K562 (cell line): ENCODE data around the gene CEP295NL. TPM values are rescaled to one million over a fixed set of nuclear protein-coding genes. Genes with fewer than 3 reads are reported as not detected.

ENCODE experiments used
- ATAC-seq: fragments of 200-7000 bp; cut with Tn5 transposase; 3 replicates; pipeline ENCODE4 v1.9.1; 2020; ENCODE audit warnings: moderate library complexity
- BruUV-seq: library from RNA; stranded (reverse); fragments of 400-500 nt; replicated peaks from 2 replicates; lab custom pipeline; 2021; lab: Mats Ljungman, UMichigan
- CTCF ChIA-PET: fragments of 300-600 bp; formaldehyde crosslinking; extraction: SDS; loops from one replicate; lab custom pipeline; 2021; ENCODE audit warnings: low intra/inter-chr PET ratio; lab: Yijun Ruan, JAX
- POLR2A ChIA-PET: fragments of 300-600, 350-650 bp; sonication (Branson Sonifier 250); formaldehyde crosslinking; extraction: SDS; loops from one replicate; lab custom pipeline; 2021; ENCODE audit warnings: antibody characterized with exemption, inconsistent platforms; lab: Yijun Ruan, JAX
- DNase-seq, 4 experiments: peaks; one replicate each; pipeline versions ENCODE4 v3.0.0 to v3.0.0-alpha.2; 2011 to 2018; ENCODE audit warnings: low spot score in 3 of 4, mixed read lengths in 3 of 4; ENCODE audit errors: extremely low read depth in 1 of 4
- FAIRE-seq: peaks from 2 replicates; lab custom pipeline; 2011; peaks lifted over from hg19 to GRCh38; lab: Jason Lieb, UNC
- H2AFZ ChIP-seq: 2 replicates; pipeline ENCODE4 v1.6.0; 2011; ENCODE audit warnings: low read depth, low read length, control low read depth, inconsistent platforms
- H3K27ac ChIP-seq: fragments of 200-600 bp; 3 replicates; pipeline ENCODE4 v1.8.0; 2011; ENCODE audit warnings: low read depth, mild to moderate bottlenecking, control low read depth, inconsistent platforms, low read length, moderate library complexity, mixed read lengths; ENCODE audit errors: extremely low read depth
- H3K27me3 ChIP-seq, 2 experiments: fragments of 300-600 bp in 1 of 2; 2 replicates in 1 of 2; 3 replicates in 1 of 2; pipeline versions ENCODE4 v1.6.0 to v1.8.0; 2011; ENCODE audit warnings: inconsistent platforms in 2 of 2, low read length in 2 of 2, mild to moderate bottlenecking in 1 of 2, mixed read lengths in 1 of 2, moderate library complexity in 1 of 2; ENCODE audit not compliant: control insufficient read depth in 2 of 2, insufficient read depth in 2 of 2
- H3K36me3 ChIP-seq: fragments of 300-600 bp; 3 replicates; pipeline ENCODE4 v1.8.0; 2011; ENCODE audit warnings: mild to moderate bottlenecking, low read length, inconsistent platforms; ENCODE audit not compliant: control insufficient read depth, insufficient read depth
- H3K4me1 ChIP-seq, 2 experiments: fragments of 200-600 bp in 1 of 2; replicated peaks in 1 of 2; 2 replicates in 1 of 2; 3 replicates in 1 of 2; pipeline versions ENCODE4 v1.5.1 to v1.8.0; 2011; ENCODE audit warnings: inconsistent platforms in 2 of 2, low read length in 2 of 2, mild to moderate bottlenecking in 1 of 2, mixed read lengths in 1 of 2, moderate library complexity in 1 of 2; ENCODE audit not compliant: control insufficient read depth in 2 of 2, insufficient read depth in 2 of 2
- H3K4me2 ChIP-seq: 2 replicates; pipeline ENCODE4 v1.6.1; 2011; ENCODE audit warnings: low read length, control low read depth, inconsistent platforms, mixed read lengths; ENCODE audit not compliant: insufficient read depth
- H3K4me3 ChIP-seq: fragments of 200-600 bp; sonication (generic), shearing (Covaris generic); 2 replicates; pipeline ENCODE4 v1.5.1; 2016; ENCODE audit warnings: control low read depth, inconsistent platforms
- H3K79me2 ChIP-seq: fragments of 200-600 bp; 3 replicates; pipeline ENCODE4 v1.8.0; 2011; ENCODE audit warnings: low read length, inconsistent platforms; ENCODE audit not compliant: control insufficient read depth, insufficient read depth
- H3K9ac ChIP-seq, 2 experiments: 2 replicates each; pipeline versions ENCODE4 v1.6.0 to v1.6.1; 2011; ENCODE audit warnings: low read depth in 2 of 2, low read length in 2 of 2, control low read depth in 1 of 2, inconsistent platforms in 1 of 2, mild to moderate bottlenecking in 1 of 2, mixed read lengths in 1 of 2; ENCODE audit not compliant: insufficient read depth in 1 of 2
- H3K9me1 ChIP-seq: one replicate; pipeline ENCODE4 v1.6.0; 2011; ENCODE audit warnings: inconsistent platforms, mild to moderate bottlenecking, low read length, moderate library complexity; ENCODE audit not compliant: control insufficient read depth, insufficient read depth
- H3K9me3 ChIP-seq: replicated peaks from 2 replicates; pipeline ENCODE4 v1.5.1; 2011; ENCODE audit warnings: low read depth, low read length, inconsistent platforms; ENCODE audit not compliant: control insufficient read depth, insufficient read depth
- H4K20me1 ChIP-seq: replicated peaks from 2 replicates; pipeline ENCODE4 v1.6.1; 2011; ENCODE audit warnings: low read length, inconsistent platforms, mixed read lengths; ENCODE audit not compliant: control insufficient read depth, insufficient read depth
- CHD2 ChIP-seq: IDR thresholded peaks from 2 replicates; pipeline ENCODE4 v1.6.1; 2011; ENCODE audit warnings: low read depth, low read length
- CTCF ChIP-seq, 3 experiments: IDR thresholded peaks in 2 of 3; conservative IDR thresholded peaks in 1 of 3; 2 replicates each; pipeline ENCODE4 v1.5.1; 2011 to 2012; ENCODE audit warnings: low read length in 3 of 3, mild to moderate bottlenecking in 3 of 3, control low read depth in 2 of 3, improper control_type of control experiment in 1 of 3, inconsistent platforms in 1 of 3, low read depth in 1 of 3, mixed read lengths in 1 of 3, moderate library complexity in 1 of 3; ENCODE audit not compliant: insufficient read depth in 2 of 3
- EHMT2 ChIP-seq: fragments of 450-650 bp; IDR thresholded peaks from 2 replicates; pipeline ENCODE4 v1.6.1; 2018; ENCODE audit warnings: antibody characterized with exemption
- JUND ChIP-seq, 2 experiments: IDR thresholded peaks; 2 replicates in 1 of 2; 3 replicates in 1 of 2; pipeline ENCODE4 v1.6.1; 2011; ENCODE audit warnings: borderline replicate concordance in 2 of 2, low read depth in 2 of 2, low read length in 2 of 2, improper control_type of control experiment in 1 of 2, missing biosample characterization in 1 of 2, missing genetic modification characterization in 1 of 2, missing genetic modification reagents in 1 of 2
- KAT8 ChIP-seq: fragments of 450-650 bp; IDR thresholded peaks from 2 replicates; pipeline ENCODE4 v1.6.1; 2016; ENCODE audit warnings: low read depth, mild to moderate bottlenecking
- MTA3 ChIP-seq: fragments of 450-650 bp; formaldehyde crosslinking; IDR thresholded peaks from 2 replicates; pipeline ENCODE4 v1.6.1; 2017; ENCODE audit warnings: mild to moderate bottlenecking, borderline replicate concordance
- POLR2AphosphoS5 ChIP-seq: IDR thresholded peaks from 2 replicates; pipeline ENCODE4 v1.6.1; 2011; ENCODE audit warnings: mild to moderate bottlenecking, low read depth, low read length, moderate library complexity; ENCODE audit not compliant: control insufficient read depth, insufficient read depth
- PTBP1 ChIP-seq: fragments of 200-400 bp; formaldehyde crosslinking; IDR thresholded peaks from 2 replicates; pipeline ENCODE4 v1.6.1; 2017; ENCODE audit warnings: low read depth, low read length
- RB1 ChIP-seq: fragments of 450-650 bp; IDR thresholded peaks from 2 replicates; pipeline ENCODE4 v1.6.1; 2017; ENCODE audit warnings: low read depth, mild to moderate bottlenecking
- RCOR1 ChIP-seq, 2 experiments: IDR thresholded peaks; 2 replicates each; pipeline ENCODE4 v1.6.1; 2012; ENCODE audit warnings: low read depth in 2 of 2, low read length in 2 of 2, borderline replicate concordance in 1 of 2, improper control_type of control experiment in 1 of 2
- SETDB1 ChIP-seq: IDR thresholded peaks from one replicate; pipeline ENCODE4 v1.6.1; 2012; ENCODE audit warnings: low read length, control low read depth, inconsistent platforms
- SMAD1 ChIP-seq: fragments of 150-350 bp; IDR thresholded peaks from 2 replicates; pipeline ENCODE4 v1.6.1; 2014; ENCODE audit warnings: low read length, low read depth; ENCODE audit not compliant: partially characterized antibody
- SNRNP70 ChIP-seq: fragments of 200-400 bp; formaldehyde crosslinking; optimal IDR thresholded peaks from 2 replicates; pipeline ENCODE3; 2017; ENCODE audit warnings: low read depth, low read length
- SRSF7 ChIP-seq: fragments of 200-400 bp; formaldehyde crosslinking; optimal IDR thresholded peaks from 2 replicates; pipeline ENCODE3; 2017; ENCODE audit warnings: mild to moderate bottlenecking, low read depth, low read length
- YY1 ChIP-seq, 3 experiments: IDR thresholded peaks; 2 replicates each; pipeline ENCODE4 v1.6.1; 2011; ENCODE audit warnings: low read length in 2 of 3, mild to moderate bottlenecking in 2 of 3, moderate library complexity in 2 of 3, borderline replicate concordance in 1 of 3, control low read depth in 1 of 3, low read depth in 1 of 3; ENCODE audit not compliant: insufficient read depth in 3 of 3, insufficient replicate concordance in 2 of 3, control insufficient read depth in 1 of 3, insufficient read length in 1 of 3; ENCODE audit errors: extremely low read depth in 1 of 3
- ZBTB43 ChIP-seq: sonication (generic); formaldehyde crosslinking; IDR thresholded peaks from 2 replicates; pipeline ENCODE4 v1.8.0; 2023; ENCODE audit warnings: mild to moderate bottlenecking, missing genetic modification reagents
- ZNF239 ChIP-seq: fragments of 250-450 bp; sonication (Bioruptor Pico); IDR thresholded peaks from 2 replicates; pipeline ENCODE4 v1.4.0; 2020; ENCODE audit warnings: mild to moderate bottlenecking
- ZNF3 ChIP-seq: fragments of 250-450 bp; sonication (Bioruptor Pico); IDR thresholded peaks from 2 replicates; pipeline ENCODE4 v1.5.0; 2021; ENCODE audit warnings: mild to moderate bottlenecking, moderate library complexity
- WGBS: fragments of 100-300 bp; shearing (Covaris generic); methylation state at CpG from one replicate; pipeline ENCODE4 v1.1.6; 2016; ENCODE audit warnings: low coverage, mixed read lengths; ENCODE audit not compliant: insufficient coverage; ENCODE audit errors: missing lambda C conversion rate; 5-methylcytosine and 5-hydroxymethylcytosine counted together
- in situ Hi-C: fragments of 300-500 bp; cut with MboI; formaldehyde crosslinking; loops from 4 replicates; pipeline ENCODE4 v1.15.0; 2018; ENCODE audit warnings: inconsistent platforms, mixed read lengths
- intact Hi-C: fragments of 100-400 bp; cut with micrococcal nuclease; formaldehyde crosslinking; loops from 2 replicates; pipeline ENCODE4 v1.14.2; 2022
- polyA plus RNA-seq, 8 experiments: library from polyadenylated mRNA; depleted of rRNA in 4 of 8; stranded (reverse) in 5 of 8; unstranded in 3 of 8; fragments of >200 nt; fragmentation: Nextera tagmentation in 2 of 8; fragmentation: Illumina TruSeq in 1 of 8; extraction: Ambion mirVana in 2 of 8; extraction: Trizol in 1 of 8; gene quantifications; 2 replicates each; pipeline versions ENCODE4 v1.2.1 to v1.2.3, GENCODE V29; 2011 to 2014; ENCODE audit warnings: inconsistent platforms in 1 of 8, missing spikeins in 1 of 8
- total RNA-seq, 7 experiments: library from RNA; depleted of rRNA in 6 of 7; stranded (reverse); fragments of >200 nt in 6 of 7; fragmentation: Illumina TruSeq in 2 of 7; extraction: Trizol in 2 of 7; gene quantifications; 2 replicates each; pipeline versions ENCODE4 v1.2.1 to v1.2.3, GENCODE V29; 2011 to 2021; ENCODE audit warnings: low replicate concordance in 1 of 7

The CEP295NL gene
- total and polyA plus RNA-seq, 9 of the 15 experiments (the other 6 are each of a cell fraction or from before 2014, with no cell fraction given): not detected

- TF ChIP-seq RB1: peak; percentile 59; the same call in 1 of the 2 replicates
- peak in 1 of 2 experiments; percentile 40; a peak in 1 of 4 replicates for TF ChIP-seq RCOR1 (IDR thresholded peaks at IDR 0.05; ENCODE audit: borderline replicate concordance in 1 of 2, low read depth in 2 of 2, low read length in 2 of 2)
- 0 out of 2 replicates have a peak, but pooled peaks have one; percentile 26 for TF ChIP-seq JUND (IDR thresholded peaks at IDR 0.05; ENCODE audit: borderline replicate concordance, low read depth, low read length)
- TF ChIP-seq JUND (tag; IDR thresholded peaks at IDR 0.05; ENCODE audit: borderline replicate concordance, low read depth, low read length): no peak
- peak; percentile 75 to 83 (median 76) for TF ChIP-seq CTCF (IDR thresholded peaks at IDR 0.05 in 2 of 3, conservative IDR thresholded peaks at IDR 0.05 in 1 of 3; ENCODE audit: insufficient read depth in 2 of 3, low read depth in 1 of 3, low read length in 3 of 3)
- TF ChIP-seq YY1 (IDR thresholded peaks at IDR 0.05; ENCODE audit: borderline replicate concordance in 1 of 3, control insufficient read depth in 1 of 3, extremely low read depth in 1 of 3, insufficient read depth in 3 of 3, insufficient read length in 1 of 3, insufficient replicate concordance in 2 of 3, low read depth in 1 of 3, low read length in 2 of 3): peak in 1 of 3 experiments; percentile 12
- TF ChIP-seq MTA3: 0 out of 2 replicates have a peak, but pooled peaks have one; percentile 48
Observed at GRCh38 chr17:78852709-78853121, 50.3 kb downstream of the CEP295NL start (continued).

- no peaks in the 10 kb centered on the region for H3K9me3 ChIP-seq
- no peak overlapping the region for H3K27ac ChIP-seq
- H3K9me1 ChIP-seq: no peaks in the 10 kb centered on the region
- H2AFZ ChIP-seq: no peak overlapping the region
- intact Hi-C loops (no loop called here), in situ Hi-C loops (no loop called here)
- FAIRE-seq (no peak), ATAC-seq (no peak), DNase-seq (no peak)
- H3K4me2 ChIP-seq: no peak overlapping the region
- no peak overlapping the region for H3K9ac ChIP-seq
- H3K4me1 ChIP-seq: peaks cover 9 to 12% of the 10 kb centered on the region in 2 experiments; a peak in 4 of 5 replicates
- no peaks in the 10 kb centered on the region for H4K20me1 ChIP-seq
- CTCF ChIA-PET: no interaction called here
- no TSS peak for BruUV-seq
- no peaks in the 10 kb centered on the region for H3K79me2 ChIP-seq
- no peaks in the 10 kb centered on the region for H3K27me3 ChIP-seq
- H3K4me3 ChIP-seq: no peak overlapping the region
- H3K36me3 ChIP-seq: no peaks in the 10 kb centered on the region
- WGBS: 47% methylated on average over 5 of the region's 5 CpGs
- POLR2A ChIA-PET: interaction anchor here (1.6 kb wide), 1 partner anchor 13 kb away, joined by 5 read pairs; no protein-coding TSS in a partner anchor
- TF ChIP-seq SNRNP70 (no peak), CHD2 (no peak), EHMT2 (no peak), SETDB1 (no peak), PTBP1 (no peak), ZBTB43 (CRISPR knock-in tag) (no peak), POLR2AphosphoS5 (no peak), KAT8 (no peak), ZNF3 (CRISPR knock-in tag) (no peak), SRSF7 (no peak), SMAD1 (no peak), ZNF239 (CRISPR knock-in tag) (no peak)
Observed at GRCh38 chr17:78849026-78849425, 54.0 kb downstream of the CEP295NL start.
